K562 (cell line): ENCODE results near the gene RPL39L.

ENCODE experiments used
- BHLHE40 ChIP-seq: IDR thresholded peaks from 2 replicates; pipeline ENCODE4 v1.6.1; 2011; ENCODE audit warnings: low read length, improper control_type of control experiment
- CTCF ChIP-seq, 3 experiments: IDR thresholded peaks in 2 of 3; conservative IDR thresholded peaks in 1 of 3; 2 replicates each; pipeline ENCODE4 v1.5.1; 2011 to 2012; ENCODE audit warnings: low read length in 3 of 3, mild to moderate bottlenecking in 3 of 3, control low read depth in 2 of 3, improper control_type of control experiment in 1 of 3, inconsistent platforms in 1 of 3, low read depth in 1 of 3, mixed read lengths in 1 of 3, moderate library complexity in 1 of 3; ENCODE audit not compliant: insufficient read depth in 2 of 3
- POLR2A ChIP-seq: fragments of 450-650 bp; conservative IDR thresholded peaks from 2 replicates; pipeline ENCODE4 v1.6.1; 2016
- YY1 ChIP-seq, 3 experiments: IDR thresholded peaks; 2 replicates each; pipeline ENCODE4 v1.6.1; 2011; ENCODE audit warnings: low read length in 2 of 3, mild to moderate bottlenecking in 2 of 3, moderate library complexity in 2 of 3, borderline replicate concordance in 1 of 3, control low read depth in 1 of 3, low read depth in 1 of 3; ENCODE audit not compliant: insufficient read depth in 3 of 3, insufficient replicate concordance in 2 of 3, control insufficient read depth in 1 of 3, insufficient read length in 1 of 3; ENCODE audit errors: extremely low read depth in 1 of 3
- ZNF766 ChIP-seq: fragments of 200-800 bp; sonication (Bioruptor generic); conservative IDR thresholded peaks from 2 replicates; pipeline ENCODE4 v1.6.1; 2016; ENCODE audit warnings: missing genetic modification characterization, missing compliant biosample characterization

GRCh38 chr3:187112934-187113793 lies 26.1 kb downstream of the RPL39L start:
- TF ChIP-seq POLR2A (no peak), CTCF (IDR thresholded peaks at IDR 0.05 in 2 of 3, conservative IDR thresholded peaks at IDR 0.05 in 1 of 3; ENCODE audit: insufficient read depth in 2 of 3, low read depth in 1 of 3, low read length in 3 of 3) (peak; percentile 43 to 65 (median 56); a peak in 5 of 6 replicates), ZNF766 (CRISPR knock-in tag) (no peak), BHLHE40 (no peak), YY1 (IDR thresholded peaks at IDR 0.05; ENCODE audit: borderline replicate concordance in 1 of 3, control insufficient read depth in 1 of 3, extremely low read depth in 1 of 3, insufficient read depth in 3 of 3, insufficient read length in 1 of 3, insufficient replicate concordance in 2 of 3, low read depth in 1 of 3, low read length in 2 of 3) (no peak)
